GM19455 (cell line): Measurements from ENCODE around the gene GCH1.

ENCODE experiments used
- ATAC-seq: cut with Tn5 transposase; IDR thresholded peaks from one replicate; pipeline ENCODE4 v1.9.1; 2021; ENCODE audit not compliant: unreplicated experiment

The GCH1 gene

GRCh38 chr14:54829486-54830224 is 73.0 kb downstream of the GCH1 start:
- no peak for ATAC-seq

GRCh38 chr14:54828037-54828436 is 74.6 kb downstream of the GCH1 start:
- no peak for ATAC-seq

- ATAC-seq = no peak
Measured at GRCh38 chr14:54823757-54824549, 78.7 kb downstream of the GCH1 start.

GRCh38 chr14:54822685-54823084 is 79.9 kb downstream of the GCH1 start:
- ATAC-seq = no peak

GRCh38 chr14:54818201-54819133 is 84.2 kb downstream of the GCH1 start:
- no peak for ATAC-seq

- ATAC-seq = no peak
Measured at GRCh38 chr14:54817506-54817905, 85.1 kb downstream of the GCH1 start.

- no peak for ATAC-seq
Measured at GRCh38 chr14:54816450-54816849, 86.2 kb downstream of the GCH1 start.

- ATAC-seq = no peak
Measured at GRCh38 chr14:54815515-54815914, 87.1 kb downstream of the GCH1 start.

GRCh38 chr14:54815016-54815415 is 87.6 kb downstream of the GCH1 start:
- no peak for ATAC-seq

- ATAC-seq = no peak
Measured at GRCh38 chr14:54814076-54814475, 88.5 kb downstream of the GCH1 start.

- ATAC-seq = no peak
Measured at GRCh38 chr14:54813081-54813480, 89.5 kb downstream of the GCH1 start.

- ATAC-seq = no peak
Measured at GRCh38 chr14:54812617-54813016, 90.0 kb downstream of the GCH1 start.

GRCh38 chr14:54809767-54810166 is 92.9 kb downstream of the GCH1 start:
- no peak for ATAC-seq

GRCh38 chr14:54808326-54809161 is 94.1 kb downstream of the GCH1 start:
- ATAC-seq = no peak

GRCh38 chr14:54807881-54808280 is 94.7 kb downstream of the GCH1 start:
- ATAC-seq = no peak

- ATAC-seq = no peak
Measured at GRCh38 chr14:54807428-54807827, 95.2 kb downstream of the GCH1 start.

GRCh38 chr14:54806616-54807015 is 96.0 kb downstream of the GCH1 start:
- ATAC-seq = no peak

GRCh38 chr14:54805445-54806322 is 96.9 kb downstream of the GCH1 start:
- no peak for ATAC-seq

- no peak for ATAC-seq
Measured at GRCh38 chr14:54805070-54805444, 97.6 kb downstream of the GCH1 start.
